Measurements from ENCODE around the gene JARID2.

Gene JARID2

GRCh38 chr6:15427331-15428070 is 181.6 kb downstream of the JARID2 start:
- DNase-seq = no peak

GRCh38 chr6:15429141-15430110 is 183.6 kb downstream of the JARID2 start:
- no peak for DNase-seq

DNA sequence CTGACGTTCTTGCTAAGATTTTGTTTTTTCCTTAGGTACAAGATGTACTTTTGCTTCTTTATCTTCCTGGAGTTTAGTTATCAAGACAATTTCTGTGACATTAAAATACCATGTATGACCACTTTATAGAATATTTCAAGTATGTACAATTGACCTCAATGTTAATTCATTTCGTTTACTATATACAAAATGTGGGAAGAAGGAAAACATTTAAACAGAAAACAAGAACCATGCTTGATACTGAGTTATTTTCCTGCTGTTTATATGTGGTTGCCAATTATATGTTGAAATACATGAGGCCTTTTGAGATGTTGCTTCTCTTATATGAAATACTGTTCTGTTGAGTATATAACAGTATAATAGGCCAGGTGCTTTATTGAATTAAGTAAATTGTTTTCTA is 184.3 kb downstream of the JARID2 start:
- DNase-seq = no peak

GRCh38 chr6:15430931-15431405 is 185.1 kb downstream of the JARID2 start:
- DNase-seq = no peak

DNA sequence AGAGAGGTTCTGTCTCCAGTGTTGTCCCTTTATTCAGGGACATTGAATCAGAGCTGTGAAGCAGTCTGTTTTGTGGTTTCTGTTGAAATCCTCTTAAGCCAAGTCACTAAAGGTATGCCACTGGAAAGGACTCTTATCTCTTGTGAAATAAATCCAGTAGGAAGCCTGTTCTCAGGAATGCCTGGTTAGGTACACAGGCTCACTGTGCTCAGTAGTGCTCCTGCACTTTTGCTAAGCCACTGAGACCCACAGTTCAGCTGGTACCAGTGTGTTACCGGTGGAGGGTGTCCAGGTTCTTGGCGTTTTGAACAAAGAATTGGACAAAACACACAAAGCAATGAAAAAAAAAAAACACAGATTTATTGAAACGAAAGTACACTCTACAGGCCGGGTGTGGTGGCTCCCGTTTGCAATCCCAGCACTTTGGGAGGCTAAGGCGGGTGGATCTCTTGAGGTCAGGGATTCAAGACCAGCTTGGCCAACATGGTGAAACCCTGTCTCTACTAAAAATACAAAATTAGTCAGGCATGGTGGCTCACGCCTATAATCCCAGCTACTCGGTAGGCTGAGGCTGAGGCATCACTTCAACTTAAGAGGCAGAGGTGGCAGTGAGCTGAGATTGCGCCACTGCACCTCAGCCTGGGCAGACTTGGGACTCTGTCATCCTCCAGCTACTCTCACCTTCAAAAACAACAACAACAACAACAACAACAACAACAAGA is 186.1 kb downstream of the JARID2 start:
- DNase-seq = no peak

DNA sequence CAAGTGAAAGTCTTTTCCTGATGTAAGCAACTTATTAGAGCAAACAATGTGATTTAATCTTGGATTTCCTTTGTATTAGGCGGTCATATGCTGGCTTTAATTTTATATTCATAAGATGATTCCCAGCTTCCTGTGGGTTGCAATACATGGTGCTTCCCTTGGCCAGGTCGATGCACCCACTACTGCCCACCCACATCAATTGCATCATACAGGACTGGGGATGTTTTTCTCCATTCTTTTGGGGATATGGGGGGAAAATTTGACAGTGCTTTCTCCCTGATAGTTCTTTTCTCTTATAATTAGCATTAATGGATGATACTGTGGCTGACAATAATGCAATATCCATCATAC is 187.6 kb downstream of the JARID2 start:
- no peak for DNase-seq

DNA sequence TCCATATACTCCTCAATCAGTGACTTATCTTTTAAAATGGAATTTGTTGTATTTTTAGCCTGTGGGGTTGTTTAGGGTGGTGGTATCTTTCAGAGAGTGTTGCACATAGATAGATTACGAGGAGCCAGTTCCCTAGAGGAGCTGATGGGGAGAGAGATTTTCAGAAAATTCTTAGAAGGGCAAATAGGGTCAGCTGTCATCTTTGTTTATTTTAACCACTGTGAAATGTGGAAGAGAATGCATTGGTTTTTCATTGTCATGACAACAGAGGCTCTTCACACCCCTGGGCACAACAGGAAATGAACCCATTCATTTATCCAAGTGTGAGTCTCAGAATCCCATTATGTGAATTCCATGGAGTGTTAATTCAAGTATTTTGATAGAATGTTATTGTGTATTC is 188.4 kb downstream of the JARID2 start:
- no peak for DNase-seq

DNA sequence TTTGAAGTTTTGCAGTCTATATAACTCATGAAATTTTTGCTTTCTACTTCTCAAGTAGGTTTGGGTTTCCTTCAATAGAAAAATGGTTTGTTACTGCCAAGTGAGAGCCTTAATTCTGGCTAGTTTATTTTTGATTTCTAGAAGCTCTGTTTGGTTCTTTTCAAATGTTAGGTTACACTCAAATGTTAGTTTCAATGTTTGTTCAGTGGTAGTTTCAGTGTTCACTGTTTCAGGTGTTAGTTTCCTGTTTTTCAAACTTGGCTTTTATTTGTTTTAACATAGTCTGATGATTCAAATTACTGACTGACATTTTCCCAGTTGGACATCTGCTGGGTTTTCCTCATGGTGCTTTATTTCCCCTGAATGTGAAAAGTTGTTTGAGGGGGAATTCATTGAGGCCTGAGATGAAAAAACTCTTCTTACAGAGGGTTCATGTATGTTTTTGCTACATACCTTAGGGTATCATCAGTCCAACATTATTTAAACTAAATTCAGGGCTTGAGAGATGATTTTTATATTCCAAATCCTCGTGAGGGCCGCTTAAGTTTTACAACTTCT is 189.0 kb downstream of the JARID2 start:
- DNase-seq = no peak

GRCh38 chr6:15435468-15435867 is 189.6 kb downstream of the JARID2 start:
- DNase-seq = no peak

GRCh38 chr6:15436451-15436850 is 190.6 kb downstream of the JARID2 start:
- no peak for DNase-seq

GRCh38 chr6:15437090-15437635 is 191.3 kb downstream of the JARID2 start:
- DNase-seq = no peak

DNA sequence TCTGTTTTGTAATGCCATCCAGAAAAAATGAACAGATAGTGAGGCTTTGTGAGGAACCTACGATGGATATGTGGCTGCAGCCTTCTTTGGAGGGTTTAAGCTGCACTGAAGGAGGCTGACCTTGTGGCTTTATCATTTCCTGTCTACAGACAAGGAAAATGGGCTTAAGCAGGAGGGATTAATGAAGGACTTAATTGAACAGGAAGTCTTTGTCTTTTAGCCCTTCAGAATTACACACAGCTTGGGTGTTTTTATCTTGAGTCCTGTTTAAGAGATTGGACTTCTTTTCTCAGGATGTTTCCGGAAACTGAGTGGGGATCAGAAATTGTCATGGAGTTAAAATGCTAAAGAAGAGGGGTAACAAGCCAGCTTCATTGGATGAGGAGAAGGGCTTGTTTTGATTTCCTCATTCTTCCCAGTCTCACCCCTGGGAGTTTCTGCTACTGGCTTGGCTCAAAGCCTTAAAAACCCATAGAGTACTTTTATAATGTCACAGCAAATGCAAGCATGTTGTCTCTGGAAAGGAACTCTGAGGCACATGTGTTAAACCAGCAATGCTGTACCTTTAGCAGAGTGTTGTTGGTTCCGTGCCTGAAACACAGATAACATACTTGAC is 193.6 kb downstream of the JARID2 start:
- DNase-seq = no peak

GRCh38 chr6:15440040-15440439 is 194.2 kb downstream of the JARID2 start:
- no peak for DNase-seq

- no peak for DNase-seq
Observed at GRCh38 chr6:15441215-15441868, 195.5 kb downstream of the JARID2 start.

- DNase-seq = no peak
Observed at GRCh38 chr6:15441981-15442380, 196.1 kb downstream of the JARID2 start.

- DNase-seq = no peak
Observed at GRCh38 chr6:15442467-15442866, 196.6 kb downstream of the JARID2 start.

GRCh38 chr6:15443119-15443830 is 197.4 kb downstream of the JARID2 start:
- no peak for DNase-seq

DNA sequence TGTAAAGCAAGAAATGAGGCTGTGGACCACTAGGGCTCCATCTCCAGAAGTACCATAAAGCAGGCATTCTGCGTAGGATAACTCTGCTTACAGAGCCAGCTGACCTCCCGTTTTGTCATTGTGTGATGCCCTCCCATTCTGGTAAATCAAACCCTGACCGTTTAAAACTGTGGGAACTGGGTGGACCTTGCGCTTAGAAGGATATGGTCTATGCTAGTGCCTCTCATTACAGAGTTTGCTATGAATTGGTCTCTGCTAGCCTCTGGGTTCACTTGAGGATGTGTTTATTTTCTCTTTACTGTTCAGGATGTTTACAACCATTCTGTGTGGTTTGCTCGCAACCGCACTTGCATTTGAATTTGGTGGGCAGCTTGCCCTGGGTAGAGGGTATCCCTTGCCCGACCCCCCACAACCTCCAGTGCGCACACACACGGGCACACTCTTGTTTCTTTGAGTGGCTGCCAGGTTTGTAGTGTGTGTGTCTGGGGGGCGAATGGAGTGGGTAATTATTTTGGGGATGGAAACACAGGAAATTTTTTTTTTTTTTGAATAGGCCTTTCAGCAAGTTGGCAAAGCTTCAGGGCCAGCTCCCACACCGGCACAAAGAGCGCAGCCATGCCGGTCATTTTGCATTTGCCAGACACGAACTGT is 198.3 kb downstream of the JARID2 start:
- DNase-seq = no peak

DNA sequence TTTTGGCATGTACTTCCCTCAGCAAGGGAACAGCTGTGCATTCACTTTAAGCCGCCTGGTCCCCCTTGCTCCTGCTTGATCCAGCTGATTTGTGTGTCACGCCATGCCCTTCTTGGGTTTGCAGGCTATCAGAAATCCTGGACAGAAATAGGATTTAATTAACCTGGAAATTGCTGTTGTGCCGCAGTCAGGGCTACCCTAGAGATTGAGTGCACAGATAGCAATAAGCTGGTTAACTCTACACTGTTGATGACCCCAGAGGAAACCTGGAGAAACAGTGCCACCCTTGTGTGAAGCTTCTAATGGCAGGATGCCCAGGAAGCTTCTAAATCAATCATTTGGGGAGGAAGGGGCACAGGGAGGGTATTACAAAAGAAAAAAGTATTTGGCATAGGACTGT is 199.0 kb downstream of the JARID2 start:
- DNase-seq = peak; percentile 72

- no peak for DNase-seq
Observed at GRCh38 chr6:15447546-15448267, 201.8 kb downstream of the JARID2 start.

Measured in NCI-H524 treated with DMSO at 0.1 percent for 48 hours (cell line).